ENCODE data around the gene GNG3. TPM values are rescaled to one million over a fixed set of nuclear protein-coding genes. Genes with fewer than 3 reads are reported as not detected.

GNG3 gene
- total and polyA plus RNA-seq, 2 of the 8 experiments (the other 6 are each of a cell fraction or from before 2014, with no cell fraction given) = 4.9 to 12.1 TPM

- FAIRE-seq (no peak), DNase-seq (ENCODE audit: low read depth in 1 of 2, low spot score in 2 of 2) (no peak)
- Histone ChIP-seq H3K23ac (ENCODE audit: insufficient read length) (no peak overlapping the region), H4K20me1 (replicated peaks in 1 of 2; ENCODE audit: control insufficient read depth in 1 of 2, insufficient read depth in 2 of 2, low read length in 2 of 2) (peaks cover 12 to 17% of the 10 kb centered on the region in 2 experiments), H4K5ac (ENCODE audit: insufficient read length, low read depth, low read length) (peak overlapping the region; percentile 97), H3K79me1 (ENCODE audit: low read depth, low read length) (0 out of 2 replicates have a peak, but pooled peaks cover 2% of the 10 kb centered on the region), H3K4me3 (ENCODE audit: extremely low read depth in 1 of 4, insufficient read depth in 2 of 4, low read depth in 3 of 4, low read length in 4 of 4) (peak overlapping the region; percentile 87 to 98 (median 96)), H3K79me2 (ENCODE audit: control insufficient read depth in 1 of 2, insufficient read depth in 2 of 2, low read length in 2 of 2) (peaks cover 18 to 75% of the 10 kb centered on the region in 2 experiments), H3K18ac (ENCODE audit: extremely low read depth, low read length) (no peak overlapping the region; the same call in none of the 2 replicates), H4K8ac (ENCODE audit: extremely low read depth, insufficient read depth, low read length) (peak overlapping the region; percentile 91), H3K9ac (replicated peaks in 1 of 4; ENCODE audit: extremely low read depth in 1 of 4, low read depth in 3 of 4, low read length in 3 of 4) (peak overlapping the region; percentile 84 to 92 (median 90)), H3K4ac (replicated peaks; ENCODE audit: insufficient read length, low read depth, low read length) (no peak overlapping the region), H2BK120ac (replicated peaks; ENCODE audit: low read depth, low read length) (no peak overlapping the region), H2AK5ac (ENCODE audit: low read depth, low read length) (no peak overlapping the region), H2BK15ac (ENCODE audit: low read length) (no peak overlapping the region), H3K27ac (ENCODE audit: low read depth, low read length) (peak overlapping the region; percentile 92), H3K14ac (ENCODE audit: insufficient read length) (no peak overlapping the region), H2BK5ac (ENCODE audit: low read depth, low read length) (peak overlapping the region; percentile 91), H2AFZ (ENCODE audit: low read length) (no peak overlapping the region), H3K27me3 (replicated peaks in 1 of 4; ENCODE audit: control insufficient read depth in 3 of 4, extremely low read depth in 1 of 4, insufficient read depth in 3 of 4, low read length in 3 of 4) (no peaks in the 10 kb centered on the region), H3K23me2 (ENCODE audit: low read depth, low read length) (peaks cover 16% of the 10 kb centered on the region), H2BK20ac (ENCODE audit: low read length) (no peak overlapping the region), H3K9me3 (ENCODE audit: insufficient read depth in 2 of 2, low read depth in 1 of 2, low read length in 1 of 2) (no peaks in the 10 kb centered on the region), H2BK12ac (ENCODE audit: low read depth, low read length) (no peak overlapping the region), H3K56ac (replicated peaks; ENCODE audit: insufficient read length, low read depth, low read length) (peak overlapping the region; percentile 27), H3K4me2 (ENCODE audit: insufficient read depth in 1 of 2, low read depth in 2 of 2, low read length in 2 of 2) (peak overlapping the region; percentile 85 to 93), H4K91ac (replicated peaks; ENCODE audit: insufficient read length, low read length) (peak overlapping the region; percentile 40), H3K36me3 (ENCODE audit: control insufficient read depth in 2 of 4, insufficient read depth in 4 of 4, low read length in 3 of 4) (peaks cover 14 to 32% (median 21%) of the 10 kb centered on the region in 4 experiments), H3K4me1 (replicated peaks in 1 of 4; ENCODE audit: control insufficient read depth in 3 of 4, insufficient read depth in 4 of 4, low read length in 3 of 4) (no peaks in the 10 kb centered on the region; a peak in 3 of 7 replicates)
- 0% methylated on average over 9 of the region's 37 CpGs; no CpG with 5 or more reads in 1 of the 2 experiments for WGBS, 2 experiments (ENCODE audit: extremely low coverage in 1 of 2, insufficient coverage in 1 of 2, insufficient read length in 1 of 2, insufficient replicate concordance in 2 of 2, low coverage in 1 of 2, low lambda C conversion rate in 2 of 2, missing lambda C conversion rate in 1 of 2)
- CTCF ChIA-PET (ENCODE audit: partially characterized antibody) = interaction anchor here (1.7 to 2.1 kb wide), 2 partner anchors 27 to 42 kb away, joined by 5 to 9 read pairs; partner anchors contain the start of gene ZBTB3
- peak; percentile 22 for TF ChIP-seq KDM4A (IDR thresholded peaks at IDR 0.05; ENCODE audit: low read depth, low read length, severe bottlenecking)
- TF ChIP-seq CHD2 (IDR thresholded peaks at IDR 0.05; ENCODE audit: low read length) = peak; percentile 6; the same call in 1 of the 2 replicates
- TF ChIP-seq CREB1 (IDR thresholded peaks at IDR 0.05) = no peak
- POLR2A ChIA-PET (ENCODE audit: partially characterized antibody) = interaction anchor here (0.6 to 10.9 kb wide), 36 partner anchors 8 to 159 kb away, joined by 3 to 192 read pairs (median 5); partner anchors contain the start of genes BSCL2, C11orf98, CSKMT and EEF1G
Measured at GRCh38 chr11:62726915-62727164, 19.4 kb downstream of the GNG3 start.
